Sigmoid colon (tissue), 7 donors: Measurements from ENCODE around the gene MDGA2. TPM values are rescaled to one million over a fixed set of nuclear protein-coding genes. Genes with fewer than 3 reads are reported as not detected.
A peak's percentile ranks its signal among the peaks of the same experiment; 100 is the strongest.
"Not testable (repeated sequence)": the region's sequence is repeated elsewhere in the genome, so short reads cannot be mapped to it uniquely, and the experiment has no call there.

Experiments used
- DNase-seq: peaks from one replicate; pipeline ENCODE4 v3.0.0-alpha.2; 2019
- H3K27ac ChIP-seq, 4 donors: fragments of 200-600 bp; sonication (generic); one replicate each; pipeline ENCODE4 v1.5.1; 2016 to 2019; ENCODE audit warnings: mild to moderate bottlenecking in 1 of 4
- H3K27me3 ChIP-seq, 3 donors: fragments of 200-600 bp; sonication (generic); one replicate each; pipeline ENCODE4 v1.5.1; 2019; ENCODE audit warnings: mild to moderate bottlenecking in 1 of 3
- H3K36me3 ChIP-seq, 4 donors: fragments of 200-600 bp; sonication (generic); one replicate each; pipeline ENCODE4 v1.5.1; 2016 to 2019
- H3K4me1 ChIP-seq, 4 donors: fragments of 200-600 bp; sonication (generic); one replicate each; pipeline ENCODE4 v1.5.1; 2017 to 2019
- H3K4me3 ChIP-seq, 4 donors: fragments of 200-600 bp; sonication (generic); one replicate each; pipeline ENCODE4 v1.5.1; 2017 to 2019; ENCODE audit warnings: mild to moderate bottlenecking in 2 of 4, moderate library complexity in 1 of 4
- H3K9me3 ChIP-seq, 4 donors: fragments of 200-600 bp in 3 of 4; sonication (generic) in 3 of 4; one replicate each; pipeline versions ENCODE4 v1.5.1 to v1.6.1; 2013 to 2019
- EP300 ChIP-seq, 4 donors: sonication (generic); formaldehyde crosslinking; IDR thresholded peaks; one replicate each; pipeline ENCODE4 v1.6.1; 2017; ENCODE audit warnings: antibody characterized with exemption in 4 of 4
- POLR2A ChIP-seq, 2 donors: fragments of 450-650 bp; IDR thresholded peaks; one replicate each; pipeline ENCODE4 v1.6.1; 2016; ENCODE audit warnings: antibody characterized with exemption in 2 of 2, mild to moderate bottlenecking in 2 of 2, moderate library complexity in 2 of 2
- POLR2AphosphoS5 ChIP-seq, 4 donors: sonication (generic); formaldehyde crosslinking; IDR thresholded peaks; one replicate each; pipeline ENCODE4 v1.6.1; 2017; ENCODE audit warnings: antibody characterized with exemption in 4 of 4
- WGBS, 2 donors: extraction: QIAGEN DNeasy Blood & Tissue Kit; methylation state at CpG; one replicate each; pipeline ENCODE4 v1.1.7; 2013; 5-methylcytosine and 5-hydroxymethylcytosine counted together
- intact Hi-C: fragments of 100-400 bp; cut with DNase I; formaldehyde crosslinking; loops from one replicate; pipeline ENCODE4 v1.15.1; 2023
- polyA plus RNA-seq, 3 donors: library from polyadenylated mRNA; stranded (reverse); fragments of 200-250 nt; gene quantifications; one replicate each; pipeline ENCODE4 v1.2.3, GENCODE V29; 2013
- total RNA-seq, 4 donors: library from RNA; depleted of rRNA; stranded (reverse); fragments of >200 nt; gene quantifications; one replicate each; pipeline ENCODE4 v1.1.0, GENCODE V29; 2016
- TF ChIP-seq, protein P1 (sequence below), 4 experiments: fragments of 450-650 bp in 3 of 4; fragments of 200-600 bp in 1 of 4; IDR thresholded peaks; one replicate each; pipeline ENCODE4 v1.5.1; 2016 to 2019; ENCODE audit warnings: antibody characterized with exemption in 4 of 4, mild to moderate bottlenecking in 3 of 4, moderate library complexity in 2 of 4
- donor health status: healthy with polysubstance abuse.
- donor health status: Bipolar disorder and iron deficiency.
- donor health status: healthy.

The MDGA2 gene
- total and polyA plus RNA-seq, 7 donors = under 0.01 to 1.2 (median 0.33) TPM; not detected in 2

DNA sequence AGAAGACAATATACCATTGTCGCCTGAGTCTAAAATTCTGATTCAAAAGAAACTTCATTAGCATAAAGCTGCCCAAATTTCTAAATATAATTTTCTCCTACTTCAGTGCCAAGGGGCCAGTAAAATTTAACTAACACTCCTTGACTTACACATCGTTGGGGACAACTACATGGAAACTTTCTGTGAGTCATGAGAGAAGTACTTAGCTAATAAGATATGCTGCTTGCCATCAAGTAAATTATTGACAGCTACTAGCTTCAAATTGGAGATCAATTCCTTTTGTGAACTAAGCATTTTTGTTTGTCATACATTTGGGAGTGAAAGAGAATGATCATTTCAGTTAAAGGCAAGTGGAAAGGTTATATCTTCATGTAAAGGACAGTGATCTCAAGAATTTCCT, 373.3 kb downstream of the MDGA2 start:
- no peaks in the 10 kb centered on the region for H3K36me3 ChIP-seq
- H3K27me3 ChIP-seq = no peaks in the 10 kb centered on the region
- no peak for DNase-seq
- no peak for TF ChIP-seq POLR2AphosphoS5 (IDR thresholded peaks at IDR 0.05)
- TF ChIP-seq, protein P1, sequence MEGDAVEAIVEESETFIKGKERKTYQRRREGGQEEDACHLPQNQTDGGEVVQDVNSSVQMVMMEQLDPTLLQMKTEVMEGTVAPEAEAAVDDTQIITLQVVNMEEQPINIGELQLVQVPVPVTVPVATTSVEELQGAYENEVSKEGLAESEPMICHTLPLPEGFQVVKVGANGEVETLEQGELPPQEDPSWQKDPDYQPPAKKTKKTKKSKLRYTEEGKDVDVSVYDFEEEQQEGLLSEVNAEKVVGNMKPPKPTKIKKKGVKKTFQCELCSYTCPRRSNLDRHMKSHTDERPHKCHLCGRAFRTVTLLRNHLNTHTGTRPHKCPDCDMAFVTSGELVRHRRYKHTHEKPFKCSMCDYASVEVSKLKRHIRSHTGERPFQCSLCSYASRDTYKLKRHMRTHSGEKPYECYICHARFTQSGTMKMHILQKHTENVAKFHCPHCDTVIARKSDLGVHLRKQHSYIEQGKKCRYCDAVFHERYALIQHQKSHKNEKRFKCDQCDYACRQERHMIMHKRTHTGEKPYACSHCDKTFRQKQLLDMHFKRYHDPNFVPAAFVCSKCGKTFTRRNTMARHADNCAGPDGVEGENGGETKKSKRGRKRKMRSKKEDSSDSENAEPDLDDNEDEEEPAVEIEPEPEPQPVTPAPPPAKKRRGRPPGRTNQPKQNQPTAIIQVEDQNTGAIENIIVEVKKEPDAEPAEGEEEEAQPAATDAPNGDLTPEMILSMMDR (IDR thresholded peaks at IDR 0.05) = no peak
- TF ChIP-seq POLR2A (IDR thresholded peaks at IDR 0.05) = no peak
- no peak for TF ChIP-seq EP300 (IDR thresholded peaks at IDR 0.05)
- no peak overlapping the region for H3K4me3 ChIP-seq
- 55 to 75% methylated on average over 2 of the region's 2 CpGs for WGBS, 2 donors
- peaks cover 0 to 6% (median 0%) of the 10 kb centered on the region in 4 donors for H3K4me1 ChIP-seq
- no peak overlapping the region for H3K27ac ChIP-seq
- intact Hi-C loops = no loop called here
- no peaks in the 10 kb centered on the region for H3K9me3 ChIP-seq

DNA sequence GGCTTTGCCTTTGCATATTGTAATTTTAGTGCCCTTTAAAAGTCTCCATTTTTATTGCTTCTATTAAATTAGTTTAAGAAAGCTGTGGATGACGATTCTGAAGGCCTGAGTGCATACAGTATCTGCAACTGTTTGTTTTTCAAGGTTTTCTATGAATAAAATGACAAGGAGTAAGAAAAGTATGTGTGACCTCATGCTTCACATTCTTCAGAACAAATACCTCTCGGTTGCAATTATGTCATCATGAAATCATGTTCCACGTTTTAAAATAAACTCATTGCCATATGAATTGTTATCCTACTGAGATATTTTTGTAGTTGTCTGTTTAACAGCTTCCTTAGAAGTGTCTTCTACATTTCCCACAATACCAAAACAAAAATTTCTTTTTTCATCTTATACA, 374.6 kb downstream of the MDGA2 start:
- DNase-seq = no peak
- Histone ChIP-seq H3K4me3 (no peak overlapping the region), H3K9me3 (no peaks in the 10 kb centered on the region), H3K27ac (no peak overlapping the region), H3K36me3 (no peaks in the 10 kb centered on the region), H3K4me1 (peaks cover 0 to 6% (median 0%) of the 10 kb centered on the region in 4 donors), H3K27me3 (no peaks in the 10 kb centered on the region)
- TF ChIP-seq EP300 (IDR thresholded peaks at IDR 0.05) (no peak), POLR2AphosphoS5 (IDR thresholded peaks at IDR 0.05) (no peak)
- WGBS, 2 donors = 27 to 48% methylated on average over 3 of the region's 3 CpGs
- intact Hi-C loops = no loop called here

DNA sequence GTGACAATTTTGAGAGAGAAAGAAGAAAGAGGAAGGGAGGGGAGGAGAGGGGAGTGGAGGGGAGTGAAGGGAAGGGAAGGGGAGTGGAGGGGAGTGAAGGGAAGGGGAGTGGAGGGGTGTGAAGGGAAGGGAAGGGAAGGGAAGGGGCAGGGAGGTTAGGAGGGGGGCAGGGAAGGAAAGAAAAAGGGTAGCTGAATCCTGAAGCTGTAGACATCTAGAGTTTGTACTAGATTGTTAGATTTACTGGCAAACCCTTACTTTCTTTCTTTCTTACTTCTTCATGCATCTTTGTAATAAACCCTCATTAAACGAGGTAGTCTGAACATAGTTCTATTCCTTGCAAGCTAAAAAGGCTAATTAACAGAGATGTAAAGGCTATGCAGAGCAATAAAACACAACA, 378.0 kb downstream of the MDGA2 start:
- Histone ChIP-seq H3K27ac (no peak overlapping the region), H3K4me1 (peaks cover 0 to 6% (median 0%) of the 10 kb centered on the region in 4 donors), H3K4me3 (no peak overlapping the region), H3K36me3 (no peaks in the 10 kb centered on the region), H3K27me3 (no peaks in the 10 kb centered on the region), H3K9me3 (no peaks in the 10 kb centered on the region)
- WGBS, 2 donors = 23 to 65% methylated on average over 1 of the region's 1 CpG
- intact Hi-C loops = no loop called here
- no peak for TF ChIP-seq POLR2A (IDR thresholded peaks at IDR 0.05)
- TF ChIP-seq EP300 (IDR thresholded peaks at IDR 0.05) = no peak
- TF ChIP-seq POLR2AphosphoS5 (IDR thresholded peaks at IDR 0.05) = no peak
- TF ChIP-seq, protein P1 (IDR thresholded peaks at IDR 0.05) = no peak
- no peak for DNase-seq

DNA sequence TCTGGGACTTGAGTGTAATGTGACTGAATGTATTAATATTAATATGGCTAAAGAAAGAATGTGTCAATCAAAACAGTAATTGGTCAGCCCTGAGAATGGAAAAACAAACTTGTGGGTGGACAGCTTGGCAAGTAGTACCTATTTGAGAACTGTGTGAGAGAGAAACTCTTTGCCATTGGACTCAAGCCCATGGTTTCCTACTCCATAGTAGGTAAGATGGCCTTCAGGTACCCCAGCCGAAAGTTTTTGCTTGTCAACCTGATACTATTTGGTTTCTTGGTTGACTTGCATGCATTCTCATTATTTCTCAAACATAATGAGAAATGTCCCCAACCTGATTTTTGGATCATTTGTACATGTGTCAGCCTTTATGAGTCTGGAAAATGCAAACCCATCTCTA, 391.1 kb downstream of the MDGA2 start:
- H3K27ac ChIP-seq = no peak overlapping the region
- no peak overlapping the region for H3K4me3 ChIP-seq
- H3K4me1 ChIP-seq = no peaks in the 10 kb centered on the region
- WGBS, 2 donors = 96% methylated on average over 1 of the region's 1 CpG
- TF ChIP-seq POLR2A (IDR thresholded peaks at IDR 0.05) = no peak
- TF ChIP-seq, protein P1 (IDR thresholded peaks at IDR 0.05) = no peak
- TF ChIP-seq POLR2AphosphoS5 (IDR thresholded peaks at IDR 0.05) = no peak
- TF ChIP-seq EP300 (IDR thresholded peaks at IDR 0.05) = no peak
- DNase-seq = no peak
- H3K9me3 ChIP-seq = no peaks in the 10 kb centered on the region
- no peaks in the 10 kb centered on the region for H3K36me3 ChIP-seq
- H3K27me3 ChIP-seq = no peaks in the 10 kb centered on the region
- intact Hi-C loops = no loop called here

DNA sequence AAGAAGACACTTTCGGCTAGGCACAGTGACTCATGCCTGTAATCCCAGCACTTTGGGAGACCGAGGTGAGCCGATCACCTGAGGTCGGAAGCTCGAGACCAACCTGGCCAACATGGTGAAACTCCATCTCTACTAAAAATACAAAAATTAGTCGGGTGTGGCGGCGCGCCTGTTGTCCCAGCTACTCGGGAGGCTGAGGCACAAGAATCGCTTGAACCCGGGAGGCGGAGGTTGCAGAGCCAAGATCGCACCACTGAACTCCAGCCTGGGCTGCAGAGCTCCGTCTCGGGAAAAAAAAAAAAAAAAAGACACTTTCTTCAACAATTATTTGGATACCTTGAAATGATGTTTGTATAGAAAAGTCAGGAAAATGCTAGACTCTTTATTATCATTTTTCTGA, 393.6 kb downstream of the MDGA2 start:
- DNase-seq, H3K9me3 ChIP-seq, H3K27ac ChIP-seq, H3K27me3 ChIP-seq, H3K36me3 ChIP-seq, intact Hi-C loops, H3K4me1 ChIP-seq, H3K4me3 ChIP-seq: not testable (repeated sequence)
- WGBS, 2 donors = 95 to 96% methylated on average over 16 of the region's 16 CpGs

DNA sequence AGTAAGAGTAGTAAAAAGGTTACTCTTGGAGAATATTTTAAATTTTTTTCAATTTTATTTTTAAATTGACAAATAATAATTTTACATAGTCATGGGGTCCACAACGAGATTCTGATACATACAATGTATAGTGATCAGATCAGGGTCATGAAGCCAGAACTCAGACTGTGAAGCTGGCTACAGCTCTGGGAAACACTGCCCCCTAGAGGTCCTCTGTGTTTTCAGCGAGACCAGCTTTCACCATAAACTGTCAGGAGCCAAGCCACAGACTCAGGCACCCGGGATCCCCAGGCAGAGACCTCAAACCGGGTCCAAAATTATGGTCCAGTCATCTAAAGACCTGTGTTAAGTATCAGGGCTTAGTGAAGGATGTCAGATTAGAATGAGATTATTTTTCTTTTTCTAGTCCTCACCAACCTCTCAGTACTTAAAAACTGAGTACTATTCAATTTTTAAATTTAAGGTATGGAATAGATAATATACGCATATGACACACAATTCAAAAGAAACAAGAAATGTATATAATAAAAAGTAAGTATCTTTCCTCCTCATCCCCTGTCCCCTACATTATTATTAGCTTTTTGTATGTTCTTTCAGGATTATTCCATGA, 397.1 kb downstream of the MDGA2 start:
- Histone ChIP-seq H3K36me3 (no peaks in the 10 kb centered on the region), H3K4me1 (no peaks in the 10 kb centered on the region), H3K27ac (no peak overlapping the region), H3K27me3 (no peaks in the 10 kb centered on the region), H3K4me3 (no peak overlapping the region), H3K9me3 (no peaks in the 10 kb centered on the region)
- no peak for DNase-seq
- no peak for TF ChIP-seq EP300 (IDR thresholded peaks at IDR 0.05)
- TF ChIP-seq, protein P1 (IDR thresholded peaks at IDR 0.05) = peak in 3 of 4 experiments; percentile 26 to 59 (median 28)
- 22 to 28% methylated on average over 5 of the region's 5 CpGs for WGBS, 2 donors
- intact Hi-C loops = no loop called here
